ENCODE data around the gene APOE.
A peak's percentile ranks its signal among the peaks of the same experiment; 100 is the strongest.
"Not testable (repeated sequence)": the region's sequence is repeated elsewhere in the genome, so short reads cannot be mapped to it uniquely, and the experiment has no call there.

The APOE gene

GRCh38 chr19:44912854-44913253, 7.3 kb downstream of the APOE start:
- H3K4me3 ChIP-seq (ENCODE audit: low read depth, low read length) = no peak overlapping the region
- no peak for DNase-seq (ENCODE audit: low read depth)
- TF ChIP-seq CTCF (conservative IDR thresholded peaks at IDR 0.05; ENCODE audit: low read depth, low read length) = no peak

- H3K4me3 ChIP-seq (ENCODE audit: low read depth, low read length); DNase-seq (ENCODE audit: low read depth): not testable (repeated sequence)
Measured at GRCh38 chr19:44913512-44914432, 8.2 kb downstream of the APOE start.

GRCh38 chr19:44914433-44915206, 9.0 kb downstream of the APOE start, which contains the start of gene APOC1:
TSS of gene APOC1 (plus strand) at chr19:44914608. CDS start at chr19:44914892, 284 bp downstream.
- DNase-seq (ENCODE audit: low read depth) = peak; percentile 83
- H3K4me3 ChIP-seq (ENCODE audit: low read depth, low read length) = peak within 1 kb of the TSS; percentile 63

GRCh38 chr19:44924243-44924725, 18.7 kb downstream of the APOE start:
- TF ChIP-seq CTCF (conservative IDR thresholded peaks at IDR 0.05; ENCODE audit: low read depth, low read length) = no peak
- no peak for DNase-seq (ENCODE audit: low read depth)
- H3K4me3 ChIP-seq (ENCODE audit: low read depth, low read length) = no peak overlapping the region

- DNase-seq (ENCODE audit: low read depth) = peak; percentile 70
- TF ChIP-seq CTCF (conservative IDR thresholded peaks at IDR 0.05; ENCODE audit: low read depth, low read length) = no peak
- no peak overlapping the region for H3K4me3 ChIP-seq (ENCODE audit: low read depth, low read length)
Measured at GRCh38 chr19:44925114-44925891, 19.7 kb downstream of the APOE start.

- DNase-seq (ENCODE audit: low read depth) = not testable (repeated sequence)
- H3K4me3 ChIP-seq (ENCODE audit: low read depth, low read length) = peak overlapping the region; percentile 17
Measured at GRCh38 chr19:44926245-44927077, 20.9 kb downstream of the APOE start.

- DNase-seq (ENCODE audit: low read depth) = peak; percentile 84
- TF ChIP-seq CTCF (conservative IDR thresholded peaks at IDR 0.05; ENCODE audit: low read depth, low read length) = no peak
- no peak overlapping the region for H3K4me3 ChIP-seq (ENCODE audit: low read depth, low read length)
Measured at GRCh38 chr19:44927746-44928145, 22.1 kb downstream of the APOE start.

Data from choroid plexus epithelial cell (primary cell).